Left ventricle myocardium superior (tissue), 1 donor: ENCODE data around the gene ABLIM1. TPM values are rescaled to one million over a fixed set of nuclear protein-coding genes. Genes with fewer than 3 reads are reported as not detected.
A peak's percentile ranks its signal among the peaks of the same experiment; 100 is the strongest.
"Not testable (repeated sequence)": the region's sequence is repeated elsewhere in the genome, so short reads cannot be mapped to it uniquely, and the experiment has no call there.

Experiments
- ATAC-seq: fragments of 200-7000 bp; cut with Tn5 transposase; one replicate; pipeline ENCODE4 v1.9.1; 2020; ENCODE audit warnings: mild to moderate bottlenecking, moderate library complexity
- DNase-seq: peaks from one replicate; pipeline ENCODE4 v3.0.0-alpha.2; 2020
- intact Hi-C: fragments of 100-400 bp; cut with micrococcal nuclease; formaldehyde crosslinking; loops from one replicate; pipeline ENCODE4 v1.11.0; 2022
- long read RNA-seq: library from polyadenylated mRNA; unstranded; transcript quantifications from one replicate; pipeline ENCODE4 v2.0.0, GENCODE V29; 2021
- total RNA-seq: library from RNA; stranded (reverse); fragmentation: NEBNext Ultra II Directional; extraction: Animal tissue kit (Norgen Biotek cat#: 25700); gene quantifications from one replicate; pipeline ENCODE4 v1.2.1, GENCODE V29; 2021
- donor health status: DM: no; HTN: yes; CAD: no; lungs with severe emphysema.

The ABLIM1 gene
- total RNA-seq: 808 TPM
- long read RNA-seq, partial matches to known transcripts: 59 of 546 reads
- long read RNA-seq, other reads (novel, unspliced or antisense): 487 of 546 reads

- ATAC-seq (no peak), DNase-seq (no peak)
- intact Hi-C loops: no loop called here
Measured at GRCh38 chr10:114658175-114658574, at the start of gene ABLIM1. Gene ABLIM1 (minus strand): TSS chr10:114658275. CDS start chr10:114658200, 75 bp downstream.

- ATAC-seq (no peak), DNase-seq (no peak)
- intact Hi-C loops: no loop called here
Measured at GRCh38 chr10:114706458-114707055, 48.5 kb upstream of the ABLIM1 start.

- DNase-seq: no peak
- no peak for ATAC-seq
- intact Hi-C loops: no loop called here
Measured at GRCh38 chr10:114704679-114705078, 46.6 kb upstream of the ABLIM1 start.

GRCh38 chr10:114703377-114704107 lies 45.5 kb upstream of the ABLIM1 start:
- intact Hi-C loops: no loop called here
- no peak for DNase-seq
- ATAC-seq: peak; percentile 51

GRCh38 chr10:114698271-114699061 lies 40.4 kb upstream of the ABLIM1 start:
- ATAC-seq: no peak
- no peak for DNase-seq
- intact Hi-C loops: loop anchor here (10.0 kb wide), 1 partner anchor 144 kb away; no protein-coding TSS in a partner anchor

- intact Hi-C loops: loop anchor here (10.0 kb wide), 1 partner anchor 142 kb away; no protein-coding TSS in a partner anchor
- ATAC-seq: peak; percentile 98
- DNase-seq: peak; percentile 92
Measured at GRCh38 chr10:114697061-114697598, 39.1 kb upstream of the ABLIM1 start.

- intact Hi-C loops: loop anchor here (10.0 kb wide), 1 partner anchor 142 kb away; no protein-coding TSS in a partner anchor
- not testable (repeated sequence) for ATAC-seq, DNase-seq
Measured at GRCh38 chr10:114696301-114696700, 38.2 kb upstream of the ABLIM1 start.

GRCh38 chr10:114694752-114695151 lies 36.7 kb upstream of the ABLIM1 start:
- ATAC-seq (no peak), DNase-seq (no peak)
- intact Hi-C loops: loop anchor here (10.0 kb wide), 1 partner anchor 140 kb away; no protein-coding TSS in a partner anchor

GRCh38 chr10:114694062-114694461 lies 36.0 kb upstream of the ABLIM1 start:
- DNase-seq (no peak), ATAC-seq (no peak)
- intact Hi-C loops: loop anchor here (10.0 kb wide), 1 partner anchor 139 kb away; no protein-coding TSS in a partner anchor

GRCh38 chr10:114691442-114691941 lies 33.4 kb upstream of the ABLIM1 start:
- intact Hi-C loops: loop anchor here (10.0 kb wide), 1 partner anchor 137 kb away; no protein-coding TSS in a partner anchor
- ATAC-seq: no peak
- no peak for DNase-seq

- intact Hi-C loops: no loop called here
- DNase-seq: no peak
Measured at GRCh38 chr10:114688786-114689185, 30.7 kb upstream of the ABLIM1 start.

GRCh38 chr10:114687459-114687858 lies 29.4 kb upstream of the ABLIM1 start:
- intact Hi-C loops: no loop called here
- no peak for ATAC-seq
- DNase-seq: no peak

More at GRCh38 chr10:114688786-114689185, 30.7 kb upstream of the ABLIM1 start:
- ATAC-seq: no peak

GRCh38 chr10:114686013-114686412 lies 27.9 kb upstream of the ABLIM1 start:
- intact Hi-C loops: no loop called here
- ATAC-seq (no peak), DNase-seq (no peak)

- ATAC-seq (peak; percentile 75), DNase-seq (peak; percentile 61)
- intact Hi-C loops: no loop called here
Measured at GRCh38 chr10:114685456-114685855, 27.4 kb upstream of the ABLIM1 start.

GRCh38 chr10:114684822-114685209 lies 26.7 kb upstream of the ABLIM1 start:
- peak; percentile 45 for ATAC-seq
- intact Hi-C loops: loop anchor here (5.0 kb wide), 1 partner anchor 53 kb away; no protein-coding TSS in a partner anchor
- DNase-seq: no peak

GRCh38 chr10:114684084-114684821 lies 26.2 kb upstream of the ABLIM1 start:
- ATAC-seq: peak; percentile 63
- intact Hi-C loops: loop anchor here (5.0 kb wide), 1 partner anchor 52 kb away; no protein-coding TSS in a partner anchor
- peak; percentile 76 for DNase-seq

GRCh38 chr10:114683593-114683992 lies 25.5 kb upstream of the ABLIM1 start:
- peak; percentile 55 for ATAC-seq
- intact Hi-C loops: loop anchor here (5.0 kb wide), 1 partner anchor 51 kb away; no protein-coding TSS in a partner anchor

GRCh38 chr10:114683162-114683561 lies 25.1 kb upstream of the ABLIM1 start:
- no peak for DNase-seq
- peak; percentile 30 for ATAC-seq
- intact Hi-C loops: loop anchor here (5.0 kb wide), 1 partner anchor 51 kb away; no protein-coding TSS in a partner anchor

More at GRCh38 chr10:114683593-114683992, 25.5 kb upstream of the ABLIM1 start:
- DNase-seq: peak; percentile 57
